ENCODE measurements around the gene KSR2.

Gene KSR2

DNA sequence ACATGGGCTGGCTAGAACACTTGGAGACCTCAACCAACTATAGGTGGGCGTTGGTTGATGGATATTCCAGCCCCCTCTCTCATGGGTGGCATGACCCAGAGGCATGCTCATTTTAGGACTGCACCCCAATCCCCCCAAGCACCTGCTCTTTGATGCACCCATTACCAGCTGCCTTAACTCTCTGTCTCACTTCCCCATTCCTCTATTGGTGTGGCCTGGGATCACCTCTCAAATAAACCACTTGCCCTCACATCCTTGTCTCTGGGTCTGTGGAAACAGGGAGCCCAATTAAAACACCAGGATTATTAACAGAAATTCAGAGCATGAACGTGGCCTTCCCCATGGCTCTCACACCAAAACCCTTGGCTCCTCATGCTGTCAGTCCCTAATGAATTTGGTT lies 405.1 kb downstream of the KSR2 start:
- DNase-seq: no peak

DNA sequence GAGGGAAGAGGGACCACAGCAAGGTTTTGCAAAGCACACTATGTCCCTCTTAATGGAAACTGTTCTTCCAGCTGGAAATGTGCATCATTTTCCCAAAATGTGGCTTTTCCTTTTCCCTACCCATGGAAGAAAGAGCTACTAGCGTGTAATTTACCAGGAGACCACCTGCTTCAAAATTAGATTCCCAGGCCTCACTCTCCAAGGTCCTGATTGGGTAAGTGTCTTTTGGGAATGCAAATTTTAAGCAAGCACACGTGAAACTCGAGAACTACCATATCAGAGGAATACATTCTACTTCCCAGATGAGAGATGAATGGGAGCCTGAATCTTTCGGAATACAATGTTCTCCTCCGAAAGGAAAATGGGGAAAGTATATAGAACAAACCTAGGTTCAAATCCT lies 405.8 kb downstream of the KSR2 start:
- no peak for DNase-seq

DNA sequence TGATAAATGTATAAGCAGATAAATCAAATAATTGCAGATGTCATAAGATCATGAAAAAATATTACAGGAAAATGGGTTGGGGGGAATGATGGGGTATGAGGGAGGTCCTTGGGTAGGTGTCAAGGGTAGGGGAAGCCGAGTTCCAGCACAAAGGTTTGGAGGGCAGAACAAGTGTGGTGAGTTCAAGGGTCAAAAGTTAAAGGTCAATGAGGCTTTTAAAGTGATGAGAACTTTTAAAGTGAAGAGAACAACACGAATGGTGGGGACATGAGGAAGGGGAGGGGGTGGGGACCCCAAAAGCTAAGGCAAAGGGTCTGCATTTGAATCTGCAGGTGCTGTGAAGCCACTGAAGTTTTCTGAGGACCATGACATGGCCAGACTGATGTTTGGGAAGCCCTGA lies 406.8 kb downstream of the KSR2 start:
- DNase-seq: no peak

DNA sequence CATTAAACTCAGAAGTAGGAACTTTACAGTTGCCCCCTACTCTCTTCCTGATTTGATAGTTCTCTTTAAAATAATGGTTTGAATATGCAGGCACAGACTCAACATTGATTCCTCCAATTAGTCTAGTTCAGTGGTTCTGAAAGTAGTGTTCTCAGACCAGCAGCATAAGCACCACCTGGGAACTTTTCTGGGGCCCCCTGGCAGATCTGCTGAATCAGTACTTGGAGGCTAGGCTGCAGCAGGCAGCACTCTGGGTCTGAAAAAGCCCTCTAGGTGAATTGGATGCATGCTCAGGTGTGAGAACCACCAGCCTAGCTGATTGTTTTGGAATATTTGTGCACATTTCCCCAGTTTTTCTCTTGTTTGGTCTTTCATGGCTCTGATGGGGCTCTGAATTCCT lies 408.8 kb downstream of the KSR2 start:
- no peak for DNase-seq

DNA sequence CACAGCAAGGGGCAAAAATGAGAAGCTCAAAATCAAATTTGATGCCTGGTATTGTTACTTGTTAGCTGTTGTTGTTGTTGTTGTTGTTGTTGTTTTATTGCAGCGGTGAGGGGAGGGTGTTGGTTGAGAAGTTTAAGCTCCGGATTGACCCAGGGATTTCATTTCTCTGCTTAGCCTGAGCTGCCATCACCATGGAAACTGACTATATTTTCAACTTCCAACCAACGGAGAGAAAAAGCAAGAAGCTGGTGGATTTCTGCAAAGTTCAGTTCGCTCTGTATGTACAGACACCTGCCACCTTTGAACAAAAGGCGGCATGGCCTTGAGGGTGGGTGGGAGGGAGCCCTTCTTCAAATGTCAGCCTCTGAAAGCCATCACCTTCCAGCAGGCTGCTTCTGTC lies 412.9 kb downstream of the KSR2 start:
- no peak for DNase-seq

DNA sequence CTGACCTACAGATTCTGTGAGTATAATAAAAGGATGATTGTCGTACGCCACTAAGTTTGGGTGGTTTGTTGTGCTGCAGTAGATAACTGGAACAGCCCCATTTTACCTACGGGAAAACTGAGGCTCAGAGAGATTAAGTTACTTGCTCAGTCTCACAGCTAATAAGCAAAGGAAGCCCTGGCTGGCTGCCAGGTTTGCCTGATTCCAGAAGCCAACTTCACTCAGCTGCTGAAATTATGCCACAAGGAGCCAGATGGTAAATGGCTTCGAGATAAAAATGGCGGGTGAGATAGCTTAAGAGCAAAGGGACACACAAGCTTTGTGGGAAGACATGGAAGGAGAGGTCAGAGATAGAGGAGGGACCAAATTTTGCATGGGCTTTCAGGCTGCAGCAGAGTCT lies 415.8 kb downstream of the KSR2 start:
- DNase-seq: no peak

DNA sequence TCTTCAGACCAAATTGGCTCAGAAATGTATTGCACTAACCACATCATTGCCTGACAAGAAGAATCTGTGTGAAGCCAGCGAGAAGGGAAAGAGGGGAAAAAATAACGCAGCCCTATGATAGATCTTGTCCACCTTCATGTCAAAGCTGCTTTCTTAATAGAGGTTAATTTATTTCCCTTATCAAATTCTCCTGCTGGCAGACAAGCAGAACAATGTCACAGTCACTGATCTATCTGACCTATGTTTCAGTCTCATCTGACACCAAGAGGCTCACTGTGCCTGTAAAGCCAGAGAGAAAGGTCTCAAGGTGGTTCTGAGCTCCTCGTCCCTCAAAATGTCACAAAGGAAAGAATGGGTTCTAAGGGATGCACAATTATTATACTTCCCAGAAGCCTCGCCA lies 417.1 kb downstream of the KSR2 start:
- no peak for DNase-seq

DNA sequence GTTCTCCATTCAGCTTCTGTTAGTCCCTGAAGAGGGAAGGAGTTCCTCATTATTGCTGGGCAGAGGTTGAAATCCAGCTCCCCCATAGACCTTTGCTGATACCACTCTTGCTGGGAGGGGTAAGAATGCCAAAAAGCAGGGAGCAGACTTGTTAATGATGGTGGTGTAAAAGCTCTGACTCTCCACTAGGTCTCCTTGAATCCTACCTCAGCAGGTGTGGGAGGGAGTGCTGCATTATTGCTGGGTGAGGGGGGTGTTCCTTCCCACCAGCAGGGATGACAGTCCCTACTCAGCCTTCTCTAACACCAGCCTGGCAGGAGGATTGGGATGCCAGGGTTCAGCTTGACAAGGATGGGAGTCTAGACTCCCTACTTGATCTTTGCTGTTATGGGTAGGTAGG lies 421.6 kb downstream of the KSR2 start:
- DNase-seq: no peak

DNA sequence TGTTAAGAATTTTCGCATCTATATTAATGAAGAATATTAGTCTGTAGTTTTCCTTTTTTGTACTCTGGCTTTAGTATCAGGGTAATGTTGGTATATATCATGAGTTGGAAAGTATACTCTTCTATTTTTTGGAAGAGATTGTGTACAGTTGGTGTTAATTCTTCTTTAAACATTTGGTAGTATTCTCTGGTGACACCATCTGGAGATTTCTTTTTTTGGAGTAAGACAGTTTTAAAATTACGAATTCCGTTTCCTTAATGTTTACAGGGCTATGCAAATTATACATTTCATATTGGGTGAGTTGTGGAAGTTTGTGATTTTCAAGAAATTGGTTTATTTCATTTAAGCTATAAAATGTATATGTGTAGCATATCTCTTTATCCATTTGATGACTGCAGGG lies 423.6 kb downstream of the KSR2 start:
- no peak for DNase-seq

DNA sequence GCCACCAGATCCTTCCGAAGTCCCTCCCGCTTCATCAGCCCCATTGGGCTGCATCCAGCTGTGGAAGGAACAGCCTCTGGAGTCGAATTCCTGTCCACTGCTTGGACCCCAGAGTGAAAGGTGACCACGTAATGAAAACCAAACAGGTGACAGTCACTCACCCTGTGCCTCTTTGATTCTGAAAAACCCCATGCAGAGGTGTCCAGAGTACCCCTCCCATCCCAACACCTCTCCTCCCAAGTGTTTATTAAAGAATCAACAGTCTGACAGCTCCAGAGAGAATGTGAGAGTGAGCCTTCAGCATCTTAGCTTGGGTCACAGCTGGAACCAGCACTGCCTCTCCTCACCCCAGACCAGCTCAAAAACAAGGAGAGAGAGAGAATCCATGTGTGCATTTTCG lies 428.8 kb downstream of the KSR2 start:
- no peak for DNase-seq

DNA sequence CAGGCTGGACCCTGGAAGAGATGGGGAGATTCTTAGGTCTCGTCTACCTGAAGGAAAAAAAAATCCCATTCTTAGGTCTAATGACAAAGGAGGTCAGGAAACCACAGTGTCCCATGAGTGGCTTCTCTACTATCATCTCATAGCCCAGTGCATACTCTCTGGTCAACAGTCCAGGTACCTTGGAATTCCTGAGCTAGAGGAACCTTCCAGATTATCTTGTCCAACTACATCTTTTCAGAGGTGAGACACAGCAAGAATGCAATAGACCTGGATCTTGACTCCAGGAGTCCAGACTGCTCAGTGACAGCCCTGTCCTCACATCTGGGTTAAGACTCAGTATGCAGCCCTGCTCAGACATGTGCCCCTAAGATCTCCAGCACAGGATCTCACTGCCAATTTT lies 429.9 kb downstream of the KSR2 start:
- DNase-seq: no peak

DNA sequence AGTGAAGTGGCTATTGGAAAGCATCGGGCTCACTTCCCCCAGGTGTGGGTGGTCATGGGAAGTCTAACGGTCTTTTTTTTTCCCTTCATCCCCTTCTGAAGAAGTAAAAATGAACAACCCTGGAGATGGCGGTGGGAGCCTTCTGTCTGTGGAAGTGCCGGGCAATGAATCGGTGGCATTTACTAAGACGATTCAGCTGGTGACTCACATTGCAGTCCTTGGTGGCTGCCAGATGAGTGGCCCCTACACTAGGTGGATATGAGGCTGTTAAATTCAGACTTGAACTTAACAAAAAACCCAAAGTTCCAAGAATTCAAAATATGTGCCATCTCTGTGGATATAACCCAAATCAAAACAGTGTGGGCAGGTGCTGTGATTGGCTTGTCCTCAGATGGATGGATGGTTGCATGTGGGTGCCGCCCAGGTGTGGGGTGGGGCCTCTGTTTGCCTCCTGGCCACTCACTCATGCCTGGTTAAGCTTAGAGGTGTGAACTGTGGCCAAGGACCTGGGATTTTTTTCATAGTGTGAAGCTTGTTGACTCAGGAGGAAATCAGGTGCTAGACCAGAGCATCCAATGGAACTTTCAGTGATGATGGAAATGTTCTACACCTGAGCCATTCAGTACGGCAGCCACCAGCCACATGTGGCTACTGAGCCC lies 430.6 kb downstream of the KSR2 start:
- no peak for DNase-seq

DNA sequence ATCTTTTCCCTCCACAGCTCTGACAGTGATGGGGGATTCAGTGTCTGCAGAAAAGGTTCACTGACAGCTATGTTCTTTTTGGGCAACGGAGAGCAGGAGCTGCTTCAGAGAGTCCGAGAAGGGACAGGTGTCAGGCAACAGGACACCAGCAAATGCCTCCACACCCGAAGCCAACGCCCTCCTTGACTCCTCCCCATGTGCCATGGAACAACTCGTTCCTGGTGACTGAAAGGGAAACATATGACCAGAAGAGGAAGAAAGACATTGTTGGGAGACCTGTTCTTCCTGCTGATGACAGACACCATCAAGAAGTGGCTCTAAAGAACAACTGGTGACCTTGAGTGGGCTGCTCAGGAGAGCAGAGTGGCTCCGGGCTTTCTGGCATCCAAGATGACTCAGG lies 435.1 kb downstream of the KSR2 start:
- DNase-seq: no peak

DNA sequence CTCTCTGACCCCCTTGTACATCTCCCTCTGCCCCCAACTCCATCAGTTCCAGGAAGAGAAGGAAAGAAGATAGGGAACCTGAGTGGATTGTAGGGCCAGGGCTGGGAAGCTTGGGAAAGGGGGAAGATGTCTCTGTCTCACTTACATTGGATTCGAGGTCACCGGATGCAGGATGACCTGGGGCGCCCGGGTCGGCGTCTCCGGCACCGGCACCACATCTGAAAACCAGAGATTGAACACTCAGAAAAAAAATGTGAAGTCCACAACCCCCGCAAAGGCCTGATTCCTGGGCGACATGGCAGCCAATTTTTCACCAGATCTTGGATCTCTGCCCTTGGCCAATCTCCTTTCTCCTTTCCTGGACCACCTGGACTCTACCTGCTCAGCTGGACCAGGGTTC lies 438.0 kb downstream of the KSR2 start:
- no peak for DNase-seq

DNA sequence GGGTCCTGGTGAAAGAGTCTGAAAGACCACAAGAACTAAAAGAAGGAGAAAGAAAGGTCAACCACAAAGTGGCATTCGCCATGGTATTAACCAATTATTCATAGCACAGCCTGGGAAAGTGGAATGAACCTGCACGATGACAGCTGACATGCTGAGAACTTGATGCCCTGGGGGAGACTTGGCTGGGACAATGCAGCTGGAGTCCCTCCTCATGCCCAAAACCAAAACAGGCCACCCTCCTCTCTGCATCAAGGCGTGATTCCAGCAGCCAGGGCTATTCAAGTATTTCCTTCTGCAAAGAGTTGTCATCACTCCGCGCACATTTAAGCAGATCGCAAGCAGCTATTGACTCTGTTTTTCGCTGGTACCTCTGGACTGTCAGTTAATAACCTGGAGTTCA lies 440.3 kb downstream of the KSR2 start:
- no peak for DNase-seq

DNA sequence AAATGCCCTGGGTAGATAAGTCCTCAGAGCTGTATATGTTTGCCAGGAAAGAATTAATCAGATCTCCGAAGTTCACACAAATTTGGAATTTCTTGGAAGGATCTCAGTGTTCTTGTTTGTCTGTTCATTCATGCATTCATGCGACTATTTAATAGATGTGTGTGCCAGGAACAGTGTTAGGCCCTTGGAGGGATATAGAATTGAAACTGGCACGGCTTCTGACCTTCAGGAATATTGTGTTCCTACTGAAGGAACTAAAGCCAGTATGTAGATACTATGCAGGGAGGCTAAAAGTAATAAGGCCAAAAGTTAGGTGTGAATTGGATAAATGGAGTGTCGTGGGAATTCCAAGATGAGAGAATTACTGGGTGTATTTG lies 441.3 kb downstream of the KSR2 start:
- DNase-seq: no peak

DNA sequence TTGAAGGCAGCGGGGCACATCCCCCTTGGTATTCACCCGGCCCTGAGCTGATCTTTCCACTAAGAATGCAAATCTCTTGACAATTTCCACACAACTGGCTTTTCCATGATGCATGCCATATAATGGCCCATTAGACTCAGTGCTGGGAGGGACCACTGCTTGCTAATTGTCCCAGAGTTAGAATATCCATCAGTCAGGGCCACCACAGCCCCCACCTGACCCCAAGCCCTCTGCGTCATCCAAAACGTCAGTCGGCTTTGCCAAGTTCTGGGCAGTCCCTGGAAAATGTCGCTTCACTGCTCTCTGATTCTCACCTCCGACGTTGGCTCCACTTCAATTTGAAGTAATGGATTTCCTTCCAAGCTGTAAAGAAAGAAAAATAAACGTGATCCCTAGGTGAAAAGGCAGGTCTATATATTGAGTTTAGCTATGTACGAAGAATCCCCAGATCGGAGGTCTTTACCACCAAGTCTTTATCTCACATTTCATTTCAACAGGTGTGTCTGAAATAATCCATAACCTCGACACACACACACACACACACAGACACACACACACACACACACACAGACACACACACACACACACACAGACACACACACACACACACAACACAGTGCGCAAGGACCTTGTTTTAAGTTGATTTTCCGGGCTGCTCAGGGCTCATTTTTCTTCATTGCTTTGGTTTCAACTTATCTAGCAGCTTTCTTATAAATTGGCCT lies 441.9 kb downstream of the KSR2 start:
- DNase-seq: no peak

DNA sequence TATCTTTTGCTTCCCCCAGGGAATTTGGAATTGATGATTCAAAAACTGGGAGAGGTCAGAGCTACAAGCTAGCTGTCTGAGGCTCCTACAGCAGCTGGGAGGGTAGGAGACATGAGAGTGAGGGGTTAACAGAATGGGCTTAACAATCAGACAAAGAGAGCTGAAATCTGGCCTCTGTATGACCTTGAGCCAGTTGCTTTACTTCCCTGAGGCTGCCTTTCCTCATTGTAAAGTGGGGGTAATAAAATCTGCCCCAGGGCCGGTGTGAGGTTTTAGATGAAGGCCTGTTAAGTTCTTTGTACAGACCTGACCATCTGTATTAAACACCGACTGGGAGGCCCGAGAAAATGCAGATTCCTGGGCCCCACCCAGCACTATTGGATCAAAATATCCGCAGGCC lies 443.0 kb downstream of the KSR2 start:
- DNase-seq: no peak

DNA sequence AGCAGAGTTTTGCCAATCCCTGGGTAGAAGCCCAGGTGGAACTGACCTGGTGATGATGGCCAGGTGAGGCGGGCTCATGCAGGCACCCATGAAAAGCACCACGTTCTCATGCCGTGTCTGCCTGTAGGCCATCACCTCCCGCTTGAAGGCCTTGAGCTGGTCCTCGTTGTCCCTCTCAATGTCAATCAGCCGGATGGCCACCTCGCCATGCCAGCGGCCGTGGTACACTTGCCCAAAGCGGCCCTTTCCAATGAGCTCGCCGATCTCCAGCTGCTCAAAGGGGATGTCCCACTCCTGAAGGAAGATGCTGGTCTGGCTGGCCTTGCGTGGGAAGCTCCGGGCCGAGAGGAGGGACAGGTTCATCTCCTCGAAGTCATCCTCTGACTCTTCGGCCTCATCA lies 444.0 kb downstream of the KSR2 start:
- no peak for DNase-seq

DNA sequence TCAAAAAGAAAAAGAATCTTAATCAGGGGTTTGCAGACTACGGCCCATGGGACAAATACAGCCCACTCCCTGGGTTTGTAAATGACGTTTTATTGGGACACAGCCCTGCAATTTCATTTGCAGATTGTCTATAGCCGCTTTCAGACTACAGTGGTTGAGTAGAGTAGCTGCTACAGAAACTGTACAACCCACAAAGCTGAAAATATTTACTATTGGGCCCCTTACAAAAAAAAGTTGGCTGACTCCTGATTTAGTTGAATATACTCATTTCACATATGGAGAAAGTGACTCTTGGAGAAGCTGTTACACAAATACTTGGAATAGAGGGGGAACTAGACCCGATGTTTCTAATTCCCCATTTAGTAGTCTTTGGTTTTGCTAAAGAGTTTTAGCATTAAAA lies 444.8 kb downstream of the KSR2 start:
- no peak for DNase-seq

DNA sequence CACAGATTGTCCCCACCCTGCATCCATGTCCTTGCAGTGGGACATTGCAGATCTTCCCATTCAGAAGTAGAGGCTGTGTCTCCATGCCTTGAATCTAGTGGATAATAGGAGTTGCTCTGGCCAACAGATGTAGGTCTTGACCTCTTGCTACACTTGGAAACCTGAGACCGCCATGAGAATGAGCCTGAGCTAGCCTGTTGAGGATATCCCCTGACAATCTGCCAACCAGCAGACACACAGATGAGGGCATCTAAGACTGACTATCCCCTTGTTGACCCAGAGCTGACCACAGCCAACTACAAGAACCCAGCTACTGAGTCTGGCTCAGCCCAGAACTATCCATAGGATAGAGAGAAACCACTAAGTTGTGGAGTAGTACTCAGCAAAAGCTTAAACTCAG lies 446.2 kb downstream of the KSR2 start:
- DNase-seq: no peak

DNA sequence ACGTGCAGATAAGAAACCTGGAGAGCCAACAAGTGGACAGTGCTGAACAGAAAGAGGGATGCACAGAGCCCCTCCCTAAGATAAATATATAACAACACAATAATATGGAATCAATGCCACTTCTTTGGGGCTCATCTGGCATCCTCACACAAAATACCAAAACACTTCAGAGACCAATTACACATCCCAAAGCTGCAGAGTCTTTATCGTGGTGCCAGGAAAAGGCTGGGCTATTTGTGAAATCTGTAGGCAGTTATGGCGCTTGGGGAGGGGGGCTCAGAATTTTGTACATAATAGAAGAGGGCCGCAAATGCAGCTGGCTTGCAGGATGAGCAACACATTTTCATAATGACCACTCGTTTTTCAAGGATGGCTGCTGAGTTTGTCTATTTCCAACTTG lies 446.9 kb downstream of the KSR2 start:
- no peak for DNase-seq

DNA sequence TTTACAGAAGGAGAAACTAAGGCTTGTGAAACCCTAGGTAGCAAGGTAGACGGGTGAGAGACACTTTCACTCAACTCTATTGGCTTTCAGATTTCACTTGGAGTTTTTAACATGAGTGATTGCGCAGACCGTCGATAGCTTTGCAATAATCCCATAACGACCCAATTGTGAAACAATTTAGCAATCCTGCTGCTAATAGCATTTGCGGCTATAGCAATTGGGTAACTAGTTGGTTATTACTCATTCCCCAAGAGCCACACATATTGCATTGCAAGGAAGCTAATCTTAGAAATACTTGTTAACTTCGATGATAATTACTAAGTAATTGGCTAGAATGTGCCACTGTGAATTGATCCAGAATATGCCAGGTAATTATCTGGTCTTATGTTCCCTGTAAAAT lies 447.4 kb downstream of the KSR2 start:
- DNase-seq: no peak

DNA sequence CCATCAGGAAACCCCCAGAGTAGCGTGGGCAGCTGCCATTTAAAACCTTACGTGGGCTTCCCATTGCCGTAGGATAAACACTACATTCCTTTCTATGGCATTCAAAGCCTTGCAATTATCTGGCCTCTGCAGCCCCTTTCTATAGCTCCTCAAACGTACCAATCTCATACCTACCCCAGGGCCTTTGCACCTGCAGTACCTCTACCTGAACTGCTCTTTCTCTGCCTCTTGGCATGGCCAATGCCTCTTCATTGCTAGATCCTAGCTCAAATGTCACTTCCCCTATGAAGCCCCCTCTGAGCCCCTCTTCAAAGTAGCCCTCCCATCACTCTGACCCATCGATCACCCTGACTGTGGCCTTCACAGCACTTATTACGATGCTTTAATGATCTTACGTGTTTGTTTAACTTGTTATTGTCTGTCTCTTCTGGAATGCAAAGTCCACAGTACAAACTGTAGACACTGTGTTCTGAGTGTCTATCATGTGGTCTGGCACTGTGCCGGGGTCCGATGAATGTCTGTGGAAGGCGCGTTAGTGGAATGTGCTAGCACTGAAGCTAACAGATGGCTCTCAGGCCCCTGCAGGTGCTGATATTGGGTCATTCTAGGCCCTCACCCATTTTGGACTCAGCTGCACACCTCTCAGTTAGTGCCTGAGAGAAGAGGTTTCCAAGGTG lies 450.1 kb downstream of the KSR2 start:
- peak; percentile 30 for DNase-seq

Data from fibroblast of upper back skin (primary cell).